Measurements from ENCODE around the gene RAI2. TPM values are rescaled to one million over a fixed set of nuclear protein-coding genes. Genes with fewer than 3 reads are reported as not detected.

RAI2 gene
- total RNA-seq, 4 donors from 2014 or later, result 2.5 to 8.5 (median 4.6) TPM

DNA sequence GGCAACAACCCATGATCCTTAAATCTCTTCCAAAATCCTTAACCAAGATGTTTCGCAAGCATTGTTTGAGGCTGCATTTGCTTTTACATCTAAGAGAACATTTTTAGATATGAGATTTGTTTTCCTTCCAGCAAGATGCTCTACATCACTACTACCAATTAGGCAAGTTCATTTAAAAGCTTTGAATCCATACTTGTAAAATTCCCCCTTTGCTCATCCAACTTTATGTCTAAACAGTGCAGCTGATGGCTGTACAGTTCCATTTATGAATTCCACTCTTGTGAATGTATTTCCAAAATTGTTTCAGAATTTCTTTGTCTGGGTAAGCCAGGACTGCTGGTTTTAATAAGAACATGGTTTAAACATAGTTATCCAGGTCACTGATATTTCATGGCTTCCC, 31.5 kb downstream of the RAI2 start:
- in situ Hi-C loops (cut with MboI; ENCODE audit: low sequenced_read_pairs in 4 of 4), result no loop called here
- Histone ChIP-seq H3K4me1 (peaks cover 0 to 35% of the 10 kb centered on the region in 2 donors), H3K27me3 (no peaks in the 10 kb centered on the region), H3K9me3 (no peaks in the 10 kb centered on the region), H3K36me3 (no peaks in the 10 kb centered on the region), H3K27ac (peak overlapping the region in 1 of 4 donors; percentile 70), H3K4me3 (no peak overlapping the region)
- ATAC-seq (no peak), DNase-seq (no peak)
- TF ChIP-seq POLR2A (IDR thresholded peaks at IDR 0.05) (no peak), CTCF (IDR thresholded peaks at IDR 0.05 in 4 of 5, conservative IDR thresholded peaks at IDR 0.05 in 1 of 5) (no peak)
- intact Hi-C loops (cut with DNase I; ENCODE audit: low total_unique reads), result no loop called here

GRCh38 chrX:17828171-17828570, 32.9 kb downstream of the RAI2 start:
- no peak for ATAC-seq
- peaks cover 0 to 35% of the 10 kb centered on the region in 2 donors for H3K4me1 ChIP-seq
- no peak overlapping the region for H3K27ac ChIP-seq
- in situ Hi-C loops (cut with MboI; ENCODE audit: low sequenced_read_pairs in 4 of 4), result no loop called here
- DNase-seq, result no peak
- intact Hi-C loops (cut with DNase I; ENCODE audit: low total_unique reads), result no loop called here
- no peak overlapping the region for H3K4me3 ChIP-seq
- H3K36me3 ChIP-seq, result no peaks in the 10 kb centered on the region
- TF ChIP-seq CTCF (IDR thresholded peaks at IDR 0.05 in 4 of 5, conservative IDR thresholded peaks at IDR 0.05 in 1 of 5) (no peak), POLR2A (IDR thresholded peaks at IDR 0.05) (no peak)
- H3K27me3 ChIP-seq, result no peaks in the 10 kb centered on the region
- no peaks in the 10 kb centered on the region for H3K9me3 ChIP-seq

DNA sequence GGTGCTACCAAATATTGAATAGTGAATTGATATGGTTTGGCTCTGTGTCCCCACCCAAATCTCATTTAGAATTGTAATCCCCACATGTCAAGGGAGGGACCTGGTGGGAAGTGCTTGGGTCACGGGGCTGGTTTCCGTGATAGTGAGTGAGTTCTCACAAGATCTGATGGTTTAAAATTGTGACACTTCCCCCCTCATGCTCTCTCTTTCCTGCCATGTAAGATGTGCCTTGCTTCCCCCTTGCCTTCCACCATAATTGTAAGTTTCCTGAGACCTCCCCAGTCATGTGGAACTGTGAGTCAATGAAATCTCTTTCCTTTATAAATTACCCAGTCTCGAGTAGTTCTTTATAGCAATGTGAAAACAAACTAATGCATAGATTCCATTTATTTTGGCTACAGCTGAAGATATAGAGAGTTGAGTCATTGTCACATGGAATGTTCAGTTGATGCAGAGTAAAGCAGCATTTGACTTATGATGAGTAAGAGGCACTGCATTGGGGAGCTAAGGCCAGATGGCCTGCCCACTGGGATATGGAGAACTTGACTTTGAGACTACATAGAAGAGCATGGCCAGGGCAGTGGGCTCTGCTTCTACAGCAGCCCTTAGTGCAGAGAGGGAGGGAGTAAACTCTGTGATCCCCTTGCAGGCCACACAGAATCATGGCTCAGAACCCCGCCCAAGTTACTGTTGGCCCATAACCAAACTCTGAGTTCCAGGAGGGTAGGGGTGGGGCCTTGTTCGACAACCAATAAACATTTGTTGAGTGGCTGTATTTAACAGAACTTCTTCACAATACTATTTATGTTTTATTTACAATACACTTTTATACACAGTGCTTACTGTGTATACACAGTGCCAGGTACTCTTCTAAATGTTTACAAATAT, 34.2 kb downstream of the RAI2 start:
- no peak overlapping the region for H3K4me3 ChIP-seq
- ATAC-seq (no peak), DNase-seq (no peak)
- no peaks in the 10 kb centered on the region for H3K27me3 ChIP-seq
- H3K9me3 ChIP-seq, result no peaks in the 10 kb centered on the region
- H3K27ac ChIP-seq, result no peak overlapping the region
- intact Hi-C loops (cut with DNase I; ENCODE audit: low total_unique reads), result no loop called here
- in situ Hi-C loops (cut with MboI; ENCODE audit: low sequenced_read_pairs in 4 of 4), result no loop called here
- peaks cover 0 to 35% of the 10 kb centered on the region in 2 donors for H3K4me1 ChIP-seq
- H3K36me3 ChIP-seq, result no peaks in the 10 kb centered on the region
- TF ChIP-seq CTCF (IDR thresholded peaks at IDR 0.05 in 4 of 5, conservative IDR thresholded peaks at IDR 0.05 in 1 of 5) (no peak), POLR2A (IDR thresholded peaks at IDR 0.05) (no peak)

- Histone ChIP-seq H3K4me3 (no peak overlapping the region), H3K9me3 (no peaks in the 10 kb centered on the region), H3K36me3 (no peaks in the 10 kb centered on the region), H3K27me3 (no peaks in the 10 kb centered on the region), H3K27ac (no peak overlapping the region), H3K4me1 (peaks cover 0 to 18% of the 10 kb centered on the region in 2 donors)
- in situ Hi-C loops (cut with MboI; ENCODE audit: low sequenced_read_pairs in 4 of 4) (no loop called here), intact Hi-C loops (cut with DNase I; ENCODE audit: low total_unique reads) (no loop called here)
- DNase-seq (no peak), ATAC-seq (no peak)
- TF ChIP-seq POLR2A (IDR thresholded peaks at IDR 0.05) (no peak), CTCF (IDR thresholded peaks at IDR 0.05 in 4 of 5, conservative IDR thresholded peaks at IDR 0.05 in 1 of 5) (no peak)
Observed at GRCh38 chrX:17824980-17825379, 36.1 kb downstream of the RAI2 start.
